H1 (cell line): ENCODE results near the gene TBC1D24. TPM values are rescaled to one million over a fixed set of nuclear protein-coding genes. Genes with fewer than 3 reads are reported as not detected.

ENCODE experiments used
- BCL11A ChIP-seq, 2 experiments: IDR thresholded peaks; one replicate each; pipeline ENCODE4 v1.6.1; 2011; ENCODE audit warnings: low read depth in 2 of 2, low read length in 2 of 2, mild to moderate bottlenecking in 2 of 2
- EGR1 ChIP-seq: IDR thresholded peaks from 2 replicates; pipeline ENCODE4 v1.6.1; 2011; ENCODE audit warnings: low read depth, low read length, borderline replicate concordance
- HDAC6 ChIP-seq: IDR thresholded peaks from one replicate; pipeline ENCODE4 v1.7.1; 2012; ENCODE audit warnings: low read depth, mild to moderate bottlenecking, inconsistent platforms, low read length, moderate library complexity
- MAFK ChIP-seq: IDR thresholded peaks from 2 replicates; pipeline ENCODE4 v1.6.1; 2012; ENCODE audit warnings: low read depth, mild to moderate bottlenecking, improper control_type of control experiment, low read length
- NRF1 ChIP-seq: IDR thresholded peaks from 2 replicates; pipeline ENCODE4 v1.6.1; 2011; ENCODE audit warnings: mild to moderate bottlenecking, low read depth, low read length, improper control_type of control experiment
- PHF8 ChIP-seq: fragments of 200-600 bp; sonication (generic); conservative IDR thresholded peaks from 2 replicates; pipeline ENCODE4 v1.7.1; 2012; ENCODE audit warnings: low read depth, mild to moderate bottlenecking, inconsistent platforms, low read length, moderate library complexity
- SAP30 ChIP-seq: fragments of 300-600 bp; sonication (generic); IDR thresholded peaks from 2 replicates; pipeline ENCODE4 v1.7.1; 2012; ENCODE audit warnings: low read length, moderate library complexity, mild to moderate bottlenecking, inconsistent platforms; ENCODE audit not compliant: insufficient read depth, insufficient replicate concordance
- TBP ChIP-seq: IDR thresholded peaks from 2 replicates; pipeline ENCODE4 v1.6.1; 2011; ENCODE audit warnings: low read depth, low read length, improper control_type of control experiment
- polyA plus RNA-seq, 7 experiments: library from polyadenylated mRNA; depleted of rRNA in 3 of 7; stranded (reverse) in 5 of 7; unstranded in 2 of 7; fragments of >200 nt in 5 of 7; fragments of 200-250 nt in 2 of 7; gene quantifications; 1 replicate in 5 of 7; 2 replicates in 1 of 7; 4 replicates in 1 of 7; pipeline versions ENCODE4 v1.2.1 to v1.2.3, GENCODE V29; 2011 to 2013; ENCODE audit warnings: missing spikeins in 2 of 7, mixed read lengths in 2 of 7
- total RNA-seq: library from RNA; stranded (reverse); fragmentation: NEBNext Ultra II Directional; extraction: Animal tissue kit (Norgen Biotek cat#: 25700); gene quantifications from 2 replicates; pipeline ENCODE4 v1.2.1, GENCODE V29; 2021

TBC1D24 gene
- total and polyA plus RNA-seq, 2 of the 8 experiments (the other 6 are each of a cell fraction or from before 2014, with no cell fraction given), result 8.7 to 21.5 TPM

DNA sequence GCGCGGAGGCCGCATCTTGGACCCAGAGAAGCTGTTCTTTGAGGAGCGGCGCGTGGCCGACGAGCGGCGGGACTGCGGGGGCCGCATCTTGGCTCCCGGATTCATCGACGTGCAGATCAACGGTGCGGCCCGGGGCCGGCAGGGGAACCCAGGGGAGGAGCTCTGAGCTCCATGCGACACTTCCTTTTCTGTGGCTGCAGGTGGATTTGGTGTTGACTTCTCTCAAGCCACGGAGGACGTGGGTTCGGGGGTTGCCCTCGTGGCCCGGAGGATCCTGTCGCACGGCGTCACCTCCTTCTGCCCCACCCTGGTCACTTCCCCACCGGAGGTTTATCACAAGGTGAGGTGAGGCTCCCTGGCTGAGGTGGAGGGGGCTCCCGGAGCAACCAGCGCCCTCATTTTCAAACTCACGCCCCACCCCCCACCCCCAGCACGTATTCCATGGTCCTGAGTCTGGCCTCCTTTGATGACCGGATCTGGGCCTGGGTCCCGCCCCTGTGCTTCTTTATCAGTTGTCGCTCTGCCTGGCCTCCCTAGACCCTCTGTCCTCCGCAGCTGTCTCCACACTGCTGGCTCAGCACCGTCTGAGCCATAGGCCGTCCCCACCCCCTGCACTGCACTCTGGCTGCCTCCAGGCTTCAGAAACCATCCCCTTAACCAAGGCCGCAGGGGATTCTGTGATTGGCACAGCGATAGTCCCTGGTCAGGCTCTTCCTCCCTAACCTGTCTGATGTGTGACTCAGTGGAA lies 46.0 kb downstream of the TBC1D24 start (continued):
- TF ChIP-seq TBP (no peak), EGR1 (no peak), MAFK (peak; percentile 17; the same call in 1 of the 2 replicates), SAP30 (no peak), PHF8 (no peak), NRF1 (no peak), BCL11A (IDR thresholded peaks at IDR 0.05; ENCODE audit: low read depth in 2 of 2, low read length in 2 of 2) (no peak), HDAC6 (no peak)
